Tongue (tissue), 2 donors: ENCODE data around the gene TEX2. TPM values are rescaled to one million over a fixed set of nuclear protein-coding genes. Genes with fewer than 3 reads are reported as not detected.
A peak's percentile ranks its signal among the peaks of the same experiment; 100 is the strongest.
"Not testable (repeated sequence)": the region's sequence is repeated elsewhere in the genome, so short reads cannot be mapped to it uniquely, and the experiment has no call there.

Source experiments
- DNase-seq: peaks from one replicate; pipeline ENCODE4 v3.0.0-alpha.2; 2015
- total RNA-seq: library from RNA; depleted of rRNA; stranded (reverse); fragments of >200 nt; gene quantifications from one replicate; pipeline ENCODE4 v1.2.3, GENCODE V29; 2014

The TEX2 gene
- total RNA-seq, 1 donor from 2014 or later = 39.6 TPM

- DNase-seq = peak; percentile 68
Measured at GRCh38 chr17:64212122-64212521, 50.9 kb downstream of the TEX2 start.

GRCh38 chr17:64209983-64210382 lies 53.1 kb downstream of the TEX2 start:
- no peak for DNase-seq

GRCh38 chr17:64209356-64209941 lies 53.6 kb downstream of the TEX2 start:
- no peak for DNase-seq

GRCh38 chr17:64208656-64209055 lies 54.4 kb downstream of the TEX2 start:
- not testable (repeated sequence) for DNase-seq

GRCh38 chr17:64205804-64206203 lies 57.3 kb downstream of the TEX2 start:
- no peak for DNase-seq

GRCh38 chr17:64203630-64204029 lies 59.4 kb downstream of the TEX2 start:
- no peak for DNase-seq

- DNase-seq = no peak
Measured at GRCh38 chr17:64202683-64203344, 60.2 kb downstream of the TEX2 start.

GRCh38 chr17:64200080-64201032 lies 62.7 kb downstream of the TEX2 start:
- no peak for DNase-seq

- DNase-seq = no peak
Measured at GRCh38 chr17:64198331-64199090, 64.5 kb downstream of the TEX2 start.

GRCh38 chr17:64196601-64197000 lies 66.5 kb downstream of the TEX2 start:
- no peak for DNase-seq

GRCh38 chr17:64193561-64193960 lies 69.5 kb downstream of the TEX2 start:
- DNase-seq = no peak

GRCh38 chr17:64192589-64192988 lies 70.5 kb downstream of the TEX2 start:
- DNase-seq = no peak

GRCh38 chr17:64190472-64190871 lies 72.6 kb downstream of the TEX2 start:
- DNase-seq = no peak

- no peak for DNase-seq
Measured at GRCh38 chr17:64188088-64188487, 75.0 kb downstream of the TEX2 start.

GRCh38 chr17:64187093-64187895 lies 75.8 kb downstream of the TEX2 start:
- no peak for DNase-seq

GRCh38 chr17:64186171-64187092 lies 76.6 kb downstream of the TEX2 start:
- DNase-seq = no peak

GRCh38 chr17:64185557-64185956 lies 77.5 kb downstream of the TEX2 start:
- DNase-seq = not testable (repeated sequence)

GRCh38 chr17:64185101-64185500 lies 78.0 kb downstream of the TEX2 start:
- DNase-seq = no peak

GRCh38 chr17:64183815-64184214 lies 79.2 kb downstream of the TEX2 start:
- DNase-seq = no peak

- DNase-seq = no peak
Measured at GRCh38 chr17:64182325-64183012, 80.6 kb downstream of the TEX2 start.
